NB4 (cell line): ENCODE measurements around the gene VPS8.

Source experiments
- MYC ChIP-seq: IDR thresholded peaks from 2 replicates; pipeline ENCODE4 v1.6.1; 2011; ENCODE audit warnings: low read depth, low read length
- POLR2A ChIP-seq: IDR thresholded peaks from 2 replicates; pipeline ENCODE4 v1.6.1; 2011; ENCODE audit warnings: mild to moderate bottlenecking; ENCODE audit not compliant: insufficient read length; ENCODE audit errors: extremely low read depth
- TF ChIP-seq, protein P1 (sequence below): IDR thresholded peaks from one replicate; pipeline ENCODE4 v1.5.1; 2012; ENCODE audit warnings: low read depth, low read length
- TF ChIP-seq, protein P2 (sequence below): IDR thresholded peaks from 2 replicates; pipeline ENCODE4 v1.6.1; 2011; ENCODE audit warnings: low read depth, low read length

- TF ChIP-seq, protein P1, sequence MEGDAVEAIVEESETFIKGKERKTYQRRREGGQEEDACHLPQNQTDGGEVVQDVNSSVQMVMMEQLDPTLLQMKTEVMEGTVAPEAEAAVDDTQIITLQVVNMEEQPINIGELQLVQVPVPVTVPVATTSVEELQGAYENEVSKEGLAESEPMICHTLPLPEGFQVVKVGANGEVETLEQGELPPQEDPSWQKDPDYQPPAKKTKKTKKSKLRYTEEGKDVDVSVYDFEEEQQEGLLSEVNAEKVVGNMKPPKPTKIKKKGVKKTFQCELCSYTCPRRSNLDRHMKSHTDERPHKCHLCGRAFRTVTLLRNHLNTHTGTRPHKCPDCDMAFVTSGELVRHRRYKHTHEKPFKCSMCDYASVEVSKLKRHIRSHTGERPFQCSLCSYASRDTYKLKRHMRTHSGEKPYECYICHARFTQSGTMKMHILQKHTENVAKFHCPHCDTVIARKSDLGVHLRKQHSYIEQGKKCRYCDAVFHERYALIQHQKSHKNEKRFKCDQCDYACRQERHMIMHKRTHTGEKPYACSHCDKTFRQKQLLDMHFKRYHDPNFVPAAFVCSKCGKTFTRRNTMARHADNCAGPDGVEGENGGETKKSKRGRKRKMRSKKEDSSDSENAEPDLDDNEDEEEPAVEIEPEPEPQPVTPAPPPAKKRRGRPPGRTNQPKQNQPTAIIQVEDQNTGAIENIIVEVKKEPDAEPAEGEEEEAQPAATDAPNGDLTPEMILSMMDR, result no peak
- no peak for TF ChIP-seq POLR2A
- TF ChIP-seq, protein P2, sequence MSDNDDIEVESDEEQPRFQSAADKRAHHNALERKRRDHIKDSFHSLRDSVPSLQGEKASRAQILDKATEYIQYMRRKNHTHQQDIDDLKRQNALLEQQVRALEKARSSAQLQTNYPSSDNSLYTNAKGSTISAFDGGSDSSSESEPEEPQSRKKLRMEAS, result no peak
- TF ChIP-seq MYC, result no peak
Measured at GRCh38 chr3:184796954-184797353, 15.0 kb upstream of the VPS8 start.
